HG02852 (cell line): ENCODE results near the gene COMMD3.
"Not testable (repeated sequence)": the region's sequence is repeated elsewhere in the genome, so short reads cannot be mapped to it uniquely, and the experiment has no call there.

Source experiments
- ATAC-seq: cut with Tn5 transposase; IDR thresholded peaks from one replicate; pipeline ENCODE4 v1.9.1; 2021; ENCODE audit warnings: mild to moderate bottlenecking, moderate library complexity; ENCODE audit not compliant: unreplicated experiment

Gene COMMD3

DNA sequence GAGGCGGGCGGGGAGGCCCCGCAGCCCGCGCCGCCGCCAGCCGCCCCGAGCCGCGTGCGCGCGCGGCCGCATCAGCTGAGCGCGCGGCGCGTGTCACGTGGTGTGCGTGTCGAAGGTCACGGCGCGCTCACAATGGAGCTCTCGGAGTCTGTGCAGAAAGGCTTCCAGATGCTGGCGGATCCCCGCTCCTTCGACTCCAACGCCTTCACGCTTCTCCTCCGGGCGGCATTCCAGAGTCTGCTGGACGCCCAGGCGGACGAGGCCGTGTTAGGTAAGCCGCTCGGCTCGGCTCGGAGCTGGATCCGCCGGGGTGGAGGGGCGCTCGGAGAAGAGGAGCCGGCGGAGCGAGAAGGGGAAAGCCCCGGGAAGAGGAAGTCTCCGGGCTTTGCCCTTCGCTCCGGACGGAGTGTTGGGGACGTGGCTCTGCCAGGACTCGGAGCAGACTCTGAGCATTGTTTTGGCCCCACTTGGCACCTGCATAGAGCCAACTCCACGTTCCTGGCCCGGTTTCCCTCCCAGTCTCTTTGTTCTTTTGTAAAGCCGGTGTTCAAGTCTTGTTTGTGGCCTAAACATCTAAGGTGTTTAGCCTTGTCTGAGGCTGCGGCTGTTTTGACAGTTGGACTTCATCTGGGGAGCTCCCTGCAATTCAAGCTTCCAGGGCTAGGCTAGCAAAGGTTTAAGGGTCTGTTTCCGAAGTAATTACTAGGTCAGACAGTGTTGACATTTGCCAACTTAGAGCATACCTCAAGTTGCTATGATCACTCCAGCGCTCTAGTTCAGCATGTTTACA is at the start of gene COMMD3:
TSS of gene COMMD3 (plus strand) at position 103 of the 790 bp plus-strand sequence. CDS start at position 133, 30 bp downstream.
- ATAC-seq: peak; percentile 63

GRCh38 chr10:22268503-22268902 is 47.7 kb upstream of the COMMD3 start:
- no peak for ATAC-seq

DNA sequence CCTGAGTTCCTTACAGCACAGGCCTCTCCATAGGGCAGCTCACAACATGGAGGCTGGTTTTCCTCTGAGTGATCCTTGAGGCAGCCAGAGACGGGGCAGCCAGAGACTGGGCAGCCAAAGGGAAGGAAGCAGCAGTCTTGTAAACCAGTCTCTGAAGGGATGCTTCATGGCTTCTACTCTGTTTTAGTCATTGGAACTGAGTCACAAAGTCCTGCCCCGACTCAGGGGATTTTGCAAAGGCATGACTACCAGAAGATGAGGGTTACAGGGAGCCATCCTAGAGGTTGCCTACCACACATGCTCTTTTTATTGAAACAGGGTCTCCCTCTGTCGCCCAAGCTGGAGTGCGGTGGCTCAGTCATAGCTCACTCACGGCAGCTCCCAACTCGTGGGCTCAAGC is 44.4 kb upstream of the COMMD3 start:
- no peak for ATAC-seq

GRCh38 chr10:22278441-22278782 is 37.8 kb upstream of the COMMD3 start:
- no peak for ATAC-seq

- no peak for ATAC-seq
Observed at GRCh38 chr10:22280078-22280477, 36.1 kb upstream of the COMMD3 start.

DNA sequence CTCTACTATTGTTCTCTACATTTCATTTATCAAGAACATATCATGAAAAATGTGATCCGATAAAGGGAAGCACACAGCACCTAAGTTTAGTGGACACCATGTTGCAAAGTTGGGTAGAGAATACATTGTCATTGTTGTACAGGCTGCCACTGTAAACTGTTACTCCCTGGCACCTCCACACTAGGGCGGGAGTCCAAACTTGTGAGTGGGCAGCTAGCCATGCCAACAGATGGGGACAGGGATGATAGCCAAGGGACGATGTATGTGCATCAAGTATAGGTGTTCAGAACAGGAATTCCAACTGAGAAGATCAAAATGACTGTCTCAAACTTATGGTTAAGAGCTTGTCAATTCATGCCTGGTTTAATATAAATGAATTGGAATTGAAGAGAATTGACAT is 31.1 kb upstream of the COMMD3 start:
- no peak for ATAC-seq

GRCh38 chr10:22293747-22294404 is 22.3 kb upstream of the COMMD3 start:
- ATAC-seq: no peak

DNA sequence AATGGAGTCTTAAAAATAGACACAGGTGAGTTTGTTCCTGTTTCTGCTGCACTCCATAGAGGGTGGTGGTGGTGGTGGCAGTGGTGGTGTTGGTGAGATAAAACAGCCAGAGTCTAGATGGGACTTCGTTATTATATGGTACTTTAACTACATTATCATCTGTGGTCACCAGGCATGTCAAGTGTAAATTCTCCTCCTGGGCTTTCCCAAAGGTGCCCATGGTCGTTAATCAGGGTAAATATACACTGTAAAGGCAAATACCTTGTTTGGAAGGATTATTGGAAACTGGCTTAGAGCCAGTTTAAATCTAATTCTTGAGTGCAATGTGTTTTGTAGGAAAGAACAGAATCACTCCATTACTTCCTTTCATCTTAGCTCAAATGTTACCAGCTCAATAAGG is 21.5 kb upstream of the COMMD3 start:
- ATAC-seq: no peak

DNA sequence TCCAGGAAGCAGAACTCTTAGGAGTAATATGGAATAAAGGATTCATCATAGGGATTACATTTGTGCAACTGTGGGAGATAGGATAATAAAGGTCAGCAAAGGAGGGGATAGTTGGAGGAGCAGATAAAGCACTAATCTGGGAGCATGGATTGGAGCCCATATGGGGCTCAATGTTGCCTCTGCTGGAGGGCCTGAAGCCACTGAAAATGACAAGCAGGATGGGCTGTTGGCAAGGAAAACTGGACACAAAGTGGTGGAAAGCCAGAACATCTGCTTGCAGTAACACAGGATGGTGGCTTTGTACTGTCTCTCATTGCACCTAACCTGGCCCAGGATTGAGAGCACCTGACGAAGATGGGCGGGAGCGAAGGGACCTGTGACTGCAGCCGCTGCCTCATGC is 15.0 kb upstream of the COMMD3 start:
- ATAC-seq: no peak

DNA sequence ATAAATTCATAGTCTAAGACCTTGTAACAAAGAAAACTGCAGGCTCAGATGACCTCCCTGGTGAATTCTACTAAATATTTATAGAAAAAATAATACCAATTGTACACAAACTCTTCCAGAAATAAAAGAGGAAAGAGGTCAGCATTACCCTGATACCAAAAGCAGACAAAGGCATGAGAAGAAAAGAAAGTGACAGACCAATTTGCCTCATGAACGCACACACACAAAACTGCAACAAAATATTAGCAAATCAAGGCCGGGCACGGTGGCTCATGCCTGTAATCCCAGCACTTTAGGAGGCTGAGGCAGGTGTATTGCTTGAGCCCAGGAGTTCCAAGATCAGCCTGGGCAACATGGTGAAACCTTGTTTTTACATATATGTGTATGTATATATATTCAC is 12.7 kb upstream of the COMMD3 start:
- no peak for ATAC-seq

DNA sequence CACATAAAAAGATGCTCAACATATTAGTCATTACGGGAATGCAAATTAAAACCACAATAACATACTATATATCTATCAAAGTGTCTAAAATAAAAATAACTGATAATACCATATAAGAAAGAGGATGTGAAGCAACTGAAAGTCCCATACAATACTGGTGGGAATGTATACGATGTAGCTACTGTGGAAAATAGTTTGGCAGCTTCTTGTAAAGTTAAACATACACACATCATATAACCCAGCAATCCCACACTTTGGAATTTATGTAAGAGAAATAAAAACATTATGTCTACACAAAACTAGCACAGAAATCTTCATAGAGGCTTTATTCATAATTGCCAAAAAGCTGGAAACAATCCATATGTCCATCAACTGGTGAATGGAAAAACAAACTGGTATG is 10.5 kb upstream of the COMMD3 start:
- no peak for ATAC-seq

- peak; percentile 99 for ATAC-seq
Observed at GRCh38 chr10:22308390-22308789, 7.8 kb upstream of the COMMD3 start.

GRCh38 chr10:22309180-22310000 is 6.8 kb upstream of the COMMD3 start:
- no peak for ATAC-seq

DNA sequence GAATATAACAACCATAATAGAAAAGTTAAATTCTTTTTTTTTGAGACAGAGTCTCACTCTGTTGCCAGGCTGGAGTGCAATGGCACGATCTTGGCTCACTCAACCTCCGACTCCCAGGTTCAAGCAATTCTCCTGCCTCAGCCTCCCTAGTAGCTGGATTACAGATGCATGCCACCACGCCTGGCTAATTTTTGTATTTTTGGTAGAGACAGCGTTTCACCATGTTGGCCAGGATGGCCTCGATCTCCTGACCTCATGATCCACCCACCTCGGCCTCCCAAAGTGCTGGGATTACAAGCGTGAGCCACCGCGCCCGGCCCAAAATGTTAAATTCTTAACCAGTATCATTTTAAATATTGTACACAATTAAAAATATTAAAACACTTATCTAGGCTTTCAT is 6.2 kb upstream of the COMMD3 start:
- ATAC-seq: not testable (repeated sequence)

GRCh38 chr10:22310928-22311327 is 5.3 kb upstream of the COMMD3 start:
- no peak for ATAC-seq

DNA sequence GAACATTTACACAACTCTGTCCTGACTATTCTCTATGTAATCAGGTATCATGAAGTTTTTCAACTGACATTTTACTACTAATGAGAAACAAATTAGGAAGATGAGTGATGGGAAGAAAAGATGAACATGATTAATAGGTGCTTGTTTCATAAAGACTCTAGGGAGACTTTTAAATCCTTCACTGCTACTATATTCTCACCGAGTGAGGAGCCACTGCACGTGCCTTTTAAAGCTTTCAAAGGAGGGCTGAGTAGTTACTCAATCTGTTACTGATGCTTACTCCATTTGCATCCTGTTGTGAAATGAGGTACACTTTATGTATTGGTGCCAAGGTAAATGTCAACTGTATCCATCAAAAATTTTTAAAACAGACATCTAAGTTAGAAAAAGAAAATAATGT is 1.3 kb upstream of the COMMD3 start:
- ATAC-seq: no peak

GRCh38 chr10:22315455-22316285 is 518 bp upstream of the COMMD3 start:
- peak; percentile 25 for ATAC-seq

DNA sequence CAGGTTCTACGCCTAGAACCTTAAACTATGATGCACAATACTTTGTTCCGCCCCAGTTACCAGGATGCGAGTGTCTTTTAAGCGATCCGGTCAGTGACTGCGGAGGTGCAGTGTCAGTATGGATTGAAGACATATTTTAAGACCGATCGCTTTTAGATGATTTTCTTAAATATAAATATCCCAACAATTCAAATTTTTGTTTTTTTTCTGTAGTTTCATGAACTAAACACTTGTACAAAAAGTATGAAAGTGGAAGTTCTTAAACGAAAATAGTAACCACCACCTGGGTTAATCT is 835 bp downstream of the COMMD3 start:
- ATAC-seq: peak; percentile 26

GRCh38 chr10:22317771-22318565 is 1.8 kb downstream of the COMMD3 start:
- no peak for ATAC-seq

DNA sequence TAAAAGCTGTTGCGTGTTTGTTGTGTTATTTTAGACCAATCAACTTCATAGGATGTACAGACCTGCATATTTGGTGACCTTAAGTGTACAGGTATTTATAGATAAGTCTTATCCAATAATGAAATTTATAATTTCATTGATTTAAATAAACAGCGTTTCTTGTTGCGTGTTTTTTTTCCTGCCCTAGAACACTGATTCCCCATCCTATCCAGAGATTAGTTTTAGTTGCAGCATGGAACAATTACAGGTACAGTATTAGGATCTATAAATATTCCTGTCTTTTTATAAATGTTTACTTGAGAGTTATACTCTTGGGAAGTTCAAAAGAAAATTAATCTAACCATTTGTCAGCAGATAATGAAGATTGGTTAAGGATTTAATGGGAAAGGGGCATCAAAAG is 2.6 kb downstream of the COMMD3 start:
- no peak for ATAC-seq
